Measurements from ENCODE around the gene MSTN. TPM values are rescaled to one million over a fixed set of nuclear protein-coding genes. Genes with fewer than 3 reads are reported as not detected.

The MSTN gene
- total and polyA plus RNA-seq, 2 of the 4 experiments (the other 2 are of a cell fraction): under 0.01 TPM; not detected in 1

DNA sequence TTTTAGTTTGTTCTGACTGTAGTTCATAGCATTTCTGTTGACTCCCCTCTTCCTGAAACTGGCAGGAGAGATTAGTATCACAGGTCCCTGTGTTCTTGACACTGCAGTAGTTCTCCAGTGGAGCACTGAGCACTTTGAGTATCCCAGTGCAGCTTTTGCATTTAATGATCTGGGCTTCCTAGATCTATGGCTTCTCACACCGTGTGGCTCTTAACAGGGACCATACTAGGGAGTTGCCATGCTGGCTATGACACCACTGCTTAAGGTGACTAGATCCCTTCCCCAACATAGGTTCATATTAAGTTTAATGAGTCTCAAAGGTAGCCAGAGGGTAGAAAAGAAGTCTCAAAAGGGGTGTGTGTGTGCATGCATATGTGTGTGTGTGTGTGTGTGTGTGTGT, 6.2 kb upstream of the MSTN start:
- Histone ChIP-seq H4K91ac (ENCODE audit: insufficient read depth, low read depth, low read length) (no peak overlapping the region), H3K18ac (ENCODE audit: low read depth, low read length) (no peak overlapping the region), H4K5ac (ENCODE audit: low read depth, low read length) (no peak overlapping the region; the same call in 1 of the 2 replicates), H2BK20ac (ENCODE audit: low read depth, low read length) (no peak overlapping the region), H4K8ac (ENCODE audit: low read depth in 2 of 2, low read length in 2 of 2) (no peak overlapping the region; a peak in 1 of 4 replicates), H2BK5ac (ENCODE audit: low read depth, low read length, poor library complexity, severe bottlenecking) (peak overlapping the region; percentile 26), H3K14ac (replicated peaks; ENCODE audit: low read depth, low read length) (no peak overlapping the region), H3K27me3 (ENCODE audit: control insufficient read depth, insufficient read depth, low read length) (no peaks in the 10 kb centered on the region), H2AK9ac (replicated peaks; ENCODE audit: low read depth, low read length, poor library complexity) (no peak overlapping the region), H3K36me3 (ENCODE audit: control insufficient read depth, insufficient read depth, low read length) (no peaks in the 10 kb centered on the region), H3K9me1 (ENCODE audit: insufficient read depth, low read length) (no peaks in the 10 kb centered on the region), H3K23ac (ENCODE audit: low read depth, low read length) (no peak overlapping the region), H3K27ac (ENCODE audit: insufficient read depth, low read length) (no peak overlapping the region), H3K4me2 (ENCODE audit: low read depth, low read length) (no peak overlapping the region), H2AFZ (replicated peaks; ENCODE audit: low read length, poor library complexity) (peak overlapping the region; percentile 49), H3K9me3 (ENCODE audit: control insufficient read depth, insufficient read depth, low read length) (no peaks in the 10 kb centered on the region), H4K20me1 (ENCODE audit: insufficient read depth, low read length) (no peaks in the 10 kb centered on the region), H3K79me1 (ENCODE audit: low read depth in 1 of 2, low read length in 2 of 2) (no peaks in the 10 kb centered on the region), H2AK5ac (ENCODE audit: low read depth, low read length) (peak overlapping the region; percentile 78; the same call in 1 of the 2 replicates), H3K4me3 (ENCODE audit: insufficient read depth, low read depth, low read length) (no peak overlapping the region), H3K4me1 (ENCODE audit: control insufficient read depth, insufficient read depth, low read length) (no peaks in the 10 kb centered on the region), H3K56ac (ENCODE audit: extremely low read depth, insufficient read depth, low read length) (no peak overlapping the region), H3K4ac (ENCODE audit: low read depth, low read length) (no peak overlapping the region), H2BK120ac (ENCODE audit: low read depth, low read length) (no peak overlapping the region), H2BK15ac (ENCODE audit: low read depth, low read length) (no peak overlapping the region; the same call in 2 of the 3 replicates), H3K9ac (ENCODE audit: low read depth, low read length) (no peak overlapping the region)
- dilution Hi-C loops (cut with HindIII; ENCODE audit: low sequenced_read_pairs, unreplicated experiment) (no loop called here), in situ Hi-C loops (cut with MboI; ENCODE audit: low sequenced_read_pairs) (loop anchor here (5.0 kb wide), 1 partner anchor 271 kb away; no protein-coding TSS in a partner anchor), intact Hi-C loops (cut with micrococcal nuclease) (no loop called here)
- no peak for ATAC-seq (ENCODE audit: low read depth)
- DNase-seq: no peak
- no TSS peak for BruUV-seq (replicated peaks)
- ChIA-PET CTCF (no interaction called here), POLR2A (ENCODE audit: unreplicated experiment) (no interaction called here)
- no CpG with 5 or more reads among the region's 1 CpG for WGBS, 2 experiments (ENCODE audit: extremely low coverage in 2 of 2, insufficient read length in 1 of 2)
- no peak for TF ChIP-seq POLR2A (IDR thresholded peaks at IDR 0.05; ENCODE audit: low read depth, low read length)
